Activated naive CD8-positive, alpha-beta T cell treated with anti-CD3 and anti-CD28 coated beads, Interleukin-2, amount 10 ng/mL, durations not matched to agents 7 days and 5 days (primary cell): Measurements from ENCODE around the gene HERC2. TPM values are rescaled to one million over a fixed set of nuclear protein-coding genes. Genes with fewer than 3 reads are reported as not detected.

Source experiments
- ATAC-seq: fragments of 150-1000 bp; cut with Tn5 transposase; one replicate; pipeline ENCODE4 v1.10.0; 2021; ENCODE audit warnings: low read depth, moderate library complexity
- POLR2A ChIA-PET: fragments of 350-600 bp; sonication (Branson Sonifier 250); formaldehyde crosslinking; loops from one replicate; lab custom pipeline; 2021; ENCODE audit warnings: antibody characterized with exemption; lab: Charles Lee
- DNase-seq: peaks from one replicate; pipeline ENCODE4 v3.0.0; 2021
- H3K27ac Mint-ChIP-seq: one replicate; pipeline ENCODE4 v1.8.0; 2022; ENCODE audit warnings: mild to moderate bottlenecking, mixed read lengths
- H3K27me3 Mint-ChIP-seq: one replicate; pipeline ENCODE4 v1.8.0; 2022; ENCODE audit warnings: mild to moderate bottlenecking, moderate library complexity, mixed read lengths
- H3K36me3 Mint-ChIP-seq: one replicate; pipeline ENCODE4 v1.8.0; 2021; ENCODE audit warnings: mild to moderate bottlenecking, mixed read lengths
- H3K4me1 Mint-ChIP-seq: one replicate; pipeline ENCODE4 v1.8.0; 2021; ENCODE audit warnings: mixed read lengths
- H3K4me3 Mint-ChIP-seq: one replicate; pipeline ENCODE4 v1.8.0; 2022; ENCODE audit warnings: mild to moderate bottlenecking, moderate library complexity, mixed read lengths
- H3K9me3 Mint-ChIP-seq: one replicate; pipeline ENCODE4 v1.8.0; 2021; ENCODE audit warnings: mixed read lengths
- total RNA-seq, 2 experiments: library from RNA; stranded (reverse); gene quantifications; one replicate each; pipeline ENCODE4 v1.2.3, GENCODE V29; 2021

Gene HERC2
- total RNA-seq, 2 experiments from 2014 or later: 43.0 to 47.0 TPM

GRCh38 chr15:28101201-28101600, 220.8 kb downstream of the HERC2 start:
- no peaks in the 10 kb centered on the region for H3K36me3 Mint-ChIP-seq
- POLR2A ChIA-PET: no interaction called here
- no peak overlapping the region for H3K4me3 Mint-ChIP-seq
- peaks cover 22% of the 10 kb centered on the region for H3K4me1 Mint-ChIP-seq
- H3K27ac Mint-ChIP-seq: no peak overlapping the region
- H3K9me3 Mint-ChIP-seq: no peaks in the 10 kb centered on the region
- H3K27me3 Mint-ChIP-seq: peaks cover 48% of the 10 kb centered on the region
- ATAC-seq (no peak), DNase-seq (no peak)

DNA sequence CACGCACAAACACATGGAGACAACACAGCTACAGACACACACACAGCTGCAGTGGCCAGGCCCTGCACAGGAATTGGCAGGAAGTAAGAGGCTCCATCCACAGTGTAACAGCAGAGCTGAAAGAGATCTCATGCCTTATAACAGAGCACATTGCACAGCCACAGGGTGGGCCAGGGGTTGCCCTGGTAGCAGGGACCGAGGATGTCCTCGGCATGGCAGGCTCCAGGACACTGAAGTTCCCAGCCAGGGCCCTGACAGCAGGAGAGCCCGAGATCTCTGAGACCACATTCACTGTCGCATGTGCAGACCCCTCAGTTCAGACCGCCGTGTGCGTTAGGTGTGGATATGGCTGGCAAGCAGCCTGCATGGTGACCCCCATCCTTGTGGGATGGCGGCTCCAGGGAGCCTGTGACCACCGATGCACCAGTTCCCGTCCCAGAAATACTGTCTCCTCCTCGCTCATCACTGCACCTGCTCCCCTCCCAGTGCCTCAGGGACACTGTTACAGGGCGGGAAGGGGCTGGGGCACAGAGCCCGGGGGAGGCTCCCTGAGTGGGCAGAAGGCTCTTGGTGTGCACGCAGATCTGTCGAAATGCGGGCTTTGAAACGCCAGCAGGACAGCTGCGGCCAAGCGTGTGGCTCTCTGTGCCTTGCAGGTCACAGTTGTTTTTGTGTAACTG, 221.3 kb downstream of the HERC2 start:
- H3K4me1 Mint-ChIP-seq: peaks cover 22% of the 10 kb centered on the region
- peaks cover 48% of the 10 kb centered on the region for H3K27me3 Mint-ChIP-seq
- H3K27ac Mint-ChIP-seq: no peak overlapping the region
- H3K36me3 Mint-ChIP-seq: no peaks in the 10 kb centered on the region
- ATAC-seq: no peak
- no peak overlapping the region for H3K4me3 Mint-ChIP-seq
- H3K9me3 Mint-ChIP-seq: no peaks in the 10 kb centered on the region
- DNase-seq: no peak
- POLR2A ChIA-PET: no interaction called here

DNA sequence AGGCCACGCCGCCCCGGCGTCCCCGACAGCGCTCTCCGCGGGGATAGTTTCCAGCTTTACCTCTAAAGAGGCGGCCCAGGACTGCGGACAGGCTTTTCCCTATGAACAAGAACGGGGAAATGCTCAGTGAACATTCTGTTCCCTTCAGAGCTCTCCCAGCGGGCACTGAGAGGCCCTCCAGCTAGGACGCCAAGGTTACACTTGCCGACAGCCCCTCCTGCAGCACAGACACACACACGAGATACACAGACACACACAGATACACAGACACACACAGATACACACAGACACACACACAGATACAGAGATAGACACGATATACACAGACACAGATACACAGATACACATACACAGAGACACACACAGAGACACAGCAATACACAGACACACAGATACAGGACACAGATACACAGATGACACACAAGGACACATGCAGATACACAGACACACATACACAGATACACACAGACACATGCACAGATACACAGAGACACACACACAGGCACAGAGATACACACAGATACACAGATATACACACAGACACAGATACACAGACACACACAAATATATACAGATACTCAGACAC, 222.3 kb downstream of the HERC2 start:
- POLR2A ChIA-PET: no interaction called here
- DNase-seq (no peak), ATAC-seq (no peak)
- Mint-ChIP-seq H3K9me3 (no peaks in the 10 kb centered on the region), H3K27me3 (peaks cover 48% of the 10 kb centered on the region), H3K27ac (no peak overlapping the region), H3K36me3 (no peaks in the 10 kb centered on the region), H3K4me1 (peaks cover 21% of the 10 kb centered on the region), H3K4me3 (peak overlapping the region; percentile 4)

DNA sequence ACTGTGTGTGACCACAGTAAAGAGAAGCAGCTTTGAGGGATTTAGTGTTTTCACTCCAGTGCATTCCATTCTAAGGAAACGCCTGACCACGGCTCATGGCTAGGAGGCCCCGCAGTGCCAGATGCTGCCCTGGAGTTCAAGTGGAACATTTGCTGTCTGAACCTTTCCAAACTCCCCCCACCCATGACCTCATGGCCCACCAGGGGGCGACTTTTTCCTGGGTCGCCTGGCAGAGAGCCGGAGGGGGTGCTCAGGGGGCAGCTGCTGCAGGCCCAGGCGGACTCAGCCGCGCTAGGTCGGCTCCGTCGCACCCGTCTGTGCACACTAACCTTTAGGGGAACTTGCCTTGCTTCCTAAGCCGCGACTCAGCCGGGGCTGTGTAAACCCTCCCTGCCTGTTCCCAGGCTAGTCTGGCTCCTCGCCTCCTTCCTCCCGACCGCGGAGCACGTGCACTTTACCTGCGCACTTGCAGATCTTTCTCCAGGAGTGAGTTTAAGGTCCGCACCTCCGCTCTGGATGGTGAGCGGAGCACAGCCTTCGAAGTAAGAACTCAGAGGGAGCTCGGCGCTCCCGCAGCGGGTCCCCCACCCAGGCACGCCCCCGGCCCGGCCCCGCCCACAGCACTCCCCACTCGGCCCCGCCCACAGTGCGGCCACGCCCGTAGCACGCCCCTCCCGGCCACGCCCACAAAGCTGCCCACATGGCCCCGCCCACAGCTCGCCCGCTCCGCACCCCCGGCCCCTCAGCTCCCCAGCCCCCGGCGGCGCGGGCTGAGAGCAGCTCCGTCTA, 223.0 kb downstream of the HERC2 start, which contains the start of gene OCA2:
Gene OCA2 (minus strand): TSS at position 550 of the 789 bp plus-strand sequence. CDS start 17,441 bp downstream, outside the sequence.
- peaks cover 22% of the 10 kb centered on the region for H3K4me1 Mint-ChIP-seq
- no peaks in the 10 kb centered on the region for H3K9me3 Mint-ChIP-seq
- POLR2A ChIA-PET: no interaction called here
- peaks cover 48% of the 10 kb centered on the region for H3K27me3 Mint-ChIP-seq
- H3K27ac Mint-ChIP-seq: no peak within 1 kb of the TSS
- peak within 1 kb of the TSS; percentile 28 for H3K4me3 Mint-ChIP-seq
- no peaks in the 10 kb centered on the region for H3K36me3 Mint-ChIP-seq
- DNase-seq (peak; percentile 68), ATAC-seq (no peak)

GRCh38 chr15:28098360-28098765, 223.6 kb downstream of the HERC2 start:
- POLR2A ChIA-PET: no interaction called here
- no peaks in the 10 kb centered on the region for H3K36me3 Mint-ChIP-seq
- ATAC-seq: no peak
- H3K9me3 Mint-ChIP-seq: no peaks in the 10 kb centered on the region
- no peak for DNase-seq
- peaks cover 52% of the 10 kb centered on the region for H3K27me3 Mint-ChIP-seq
- H3K4me1 Mint-ChIP-seq: peaks cover 24% of the 10 kb centered on the region
- peak overlapping the region; percentile 5 for H3K4me3 Mint-ChIP-seq
- no peak overlapping the region for H3K27ac Mint-ChIP-seq

GRCh38 chr15:28097656-28098359, 224.2 kb downstream of the HERC2 start:
- POLR2A ChIA-PET: no interaction called here
- peaks cover 24% of the 10 kb centered on the region for H3K4me1 Mint-ChIP-seq
- no peak overlapping the region for H3K27ac Mint-ChIP-seq
- H3K9me3 Mint-ChIP-seq: no peaks in the 10 kb centered on the region
- no peak for DNase-seq
- no peak for ATAC-seq
- no peaks in the 10 kb centered on the region for H3K36me3 Mint-ChIP-seq
- peaks cover 52% of the 10 kb centered on the region for H3K27me3 Mint-ChIP-seq
- peak overlapping the region; percentile 55 for H3K4me3 Mint-ChIP-seq

GRCh38 chr15:28096670-28097431, 225.1 kb downstream of the HERC2 start:
- Mint-ChIP-seq H3K4me1 (peaks cover 24% of the 10 kb centered on the region), H3K27me3 (peaks cover 62% of the 10 kb centered on the region), H3K9me3 (no peaks in the 10 kb centered on the region), H3K4me3 (peak overlapping the region; percentile 92), H3K36me3 (no peaks in the 10 kb centered on the region), H3K27ac (no peak overlapping the region)
- DNase-seq (no peak), ATAC-seq (no peak)
- POLR2A ChIA-PET: no interaction called here

- ATAC-seq: no peak
- no peaks in the 10 kb centered on the region for H3K9me3 Mint-ChIP-seq
- peaks cover 67% of the 10 kb centered on the region for H3K27me3 Mint-ChIP-seq
- peaks cover 24% of the 10 kb centered on the region for H3K4me1 Mint-ChIP-seq
- no peaks in the 10 kb centered on the region for H3K36me3 Mint-ChIP-seq
- POLR2A ChIA-PET: no interaction called here
- H3K27ac Mint-ChIP-seq: peak overlapping the region; percentile 18
- H3K4me3 Mint-ChIP-seq: peak overlapping the region; percentile 92
- no peak for DNase-seq
Observed at GRCh38 chr15:28096411-28096669, 225.6 kb downstream of the HERC2 start.

DNA sequence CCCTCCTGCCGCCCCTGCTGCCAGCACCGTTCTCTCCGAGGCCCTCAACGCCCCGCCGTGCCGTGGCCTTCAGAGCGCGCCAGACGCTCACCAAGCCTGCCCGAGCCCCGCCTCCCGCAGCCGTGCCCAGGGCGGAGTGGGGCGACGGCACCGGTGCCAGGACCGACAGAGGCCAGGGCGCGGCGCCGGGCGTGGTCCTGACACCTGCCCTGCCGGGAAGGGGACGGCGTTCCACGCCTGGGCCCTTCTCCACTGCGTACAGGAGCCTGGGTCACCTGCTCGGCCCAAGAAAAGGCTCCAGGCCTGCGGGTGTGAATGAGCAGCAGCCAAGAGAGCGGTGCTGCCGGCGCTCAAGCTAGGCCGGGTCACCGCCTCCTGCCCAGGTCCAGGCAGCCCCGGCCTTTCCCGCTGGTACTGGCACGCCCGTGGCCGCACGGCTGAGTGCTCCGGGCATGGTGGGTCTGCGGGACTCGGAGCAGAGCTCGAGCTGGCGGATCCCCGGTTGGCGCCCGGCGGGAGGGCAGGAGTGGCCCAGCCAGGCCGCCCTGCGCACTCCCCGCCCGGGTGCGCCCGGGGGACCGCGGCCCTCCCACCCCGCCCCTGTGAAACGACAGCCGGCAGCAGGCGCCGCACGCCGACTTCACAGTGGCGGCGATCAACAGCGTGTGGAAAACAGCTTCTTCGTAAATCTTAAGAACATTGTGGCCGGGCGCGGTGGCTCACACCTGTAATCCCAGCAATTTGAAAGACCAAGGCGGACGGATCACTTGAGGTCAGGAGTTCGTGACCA, 227.1 kb downstream of the HERC2 start:
- Mint-ChIP-seq H3K4me1 (peaks cover 22% of the 10 kb centered on the region), H3K4me3 (peak overlapping the region; percentile 92), H3K27ac (no peak overlapping the region), H3K27me3 (peaks cover 74% of the 10 kb centered on the region), H3K36me3 (peaks cover 2% of the 10 kb centered on the region), H3K9me3 (peaks cover 9% of the 10 kb centered on the region)
- POLR2A ChIA-PET: interaction anchor here (0.7 kb wide), 1 partner anchor 20 kb away, joined by 4 read pairs; no protein-coding TSS in a partner anchor
- DNase-seq (peak; percentile 53), ATAC-seq (no peak)

DNA sequence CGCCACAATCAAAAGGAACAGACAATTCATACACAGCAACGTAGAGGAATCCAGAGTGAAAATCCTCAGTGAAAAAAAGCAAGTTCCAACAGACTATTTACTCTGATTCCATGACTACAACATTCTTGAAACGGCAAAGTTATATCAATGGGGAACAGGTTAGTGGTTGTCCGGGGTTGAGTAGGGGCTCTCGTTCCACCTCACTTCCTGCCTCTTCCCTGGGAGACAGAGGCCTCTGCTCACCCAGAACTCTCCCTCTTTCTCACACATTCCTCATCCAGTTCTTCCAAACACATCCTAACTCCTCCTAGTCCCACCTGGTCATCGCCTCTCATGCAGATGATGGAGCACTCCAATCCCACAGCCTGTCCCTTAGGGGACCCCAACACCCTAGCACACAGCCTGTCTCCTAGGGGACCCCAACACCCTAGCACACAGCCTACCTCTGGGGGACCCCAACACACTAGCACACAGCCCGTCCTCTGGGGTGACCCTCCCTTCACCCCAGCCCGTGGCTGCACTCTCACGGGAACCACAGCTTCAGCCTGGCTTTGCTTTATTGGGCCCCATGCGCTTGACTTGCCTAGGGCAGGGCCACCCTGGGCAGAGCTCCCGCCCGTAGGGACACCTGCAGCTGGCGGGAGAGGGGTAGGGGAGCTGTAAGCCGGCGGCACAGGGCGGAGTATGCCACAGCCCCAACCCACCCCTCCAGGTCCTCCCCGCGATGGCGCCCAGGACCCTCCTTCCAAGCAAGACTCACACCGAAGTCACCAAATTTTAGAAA, 228.0 kb downstream of the HERC2 start:
- POLR2A ChIA-PET: no interaction called here
- Mint-ChIP-seq H3K4me1 (peaks cover 16% of the 10 kb centered on the region), H3K4me3 (peak overlapping the region; percentile 11), H3K9me3 (peaks cover 11% of the 10 kb centered on the region), H3K27me3 (peaks cover 78% of the 10 kb centered on the region), H3K27ac (no peak overlapping the region), H3K36me3 (peaks cover 2% of the 10 kb centered on the region)
- ATAC-seq (no peak), DNase-seq (no peak)

DNA sequence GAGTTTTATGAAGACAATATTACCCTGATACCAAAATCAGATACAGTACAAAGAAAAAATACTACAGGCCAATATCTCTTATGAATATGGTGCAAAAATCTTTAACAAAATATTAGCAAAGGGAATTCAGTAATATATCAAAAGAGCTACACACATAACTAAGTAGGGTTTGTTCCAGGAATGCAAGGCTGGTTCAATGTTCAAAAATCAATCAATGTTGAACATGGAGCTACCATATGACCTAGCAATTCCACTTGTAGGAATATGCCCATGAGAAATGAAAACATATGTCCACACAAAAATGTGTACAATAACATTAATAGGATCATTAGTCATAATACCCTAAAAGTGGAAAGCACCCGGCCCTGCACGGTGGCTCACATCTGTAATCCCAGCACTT, 230.7 kb downstream of the HERC2 start:
- H3K4me3 Mint-ChIP-seq: no peak overlapping the region
- DNase-seq (no peak), ATAC-seq (no peak)
- H3K27ac Mint-ChIP-seq: no peak overlapping the region
- H3K27me3 Mint-ChIP-seq: peaks cover 68% of the 10 kb centered on the region
- H3K9me3 Mint-ChIP-seq: peaks cover 14% of the 10 kb centered on the region
- H3K4me1 Mint-ChIP-seq: peaks cover 22% of the 10 kb centered on the region
- POLR2A ChIA-PET: no interaction called here
- peaks cover 9% of the 10 kb centered on the region for H3K36me3 Mint-ChIP-seq
